Epithelial cell of esophagus (primary cell): ENCODE measurements around the gene HSPA2.
A peak's percentile ranks its signal among the peaks of the same experiment; 100 is the strongest.
"Not testable (repeated sequence)": the region's sequence is repeated elsewhere in the genome, so short reads cannot be mapped to it uniquely, and the experiment has no call there.

ENCODE experiments used
- DNase-seq: peaks from one replicate; pipeline ENCODE4 v3.0.0; 2010; ENCODE audit warnings: low read depth
- H3K4me3 ChIP-seq: 2 replicates; pipeline ENCODE4 v1.5.1; 2011; ENCODE audit warnings: mild to moderate bottlenecking, low read length, control low read depth
- TF ChIP-seq, protein P1 (sequence below): IDR thresholded peaks from 2 replicates; pipeline ENCODE4 v1.5.1; 2011; ENCODE audit warnings: low read depth, mild to moderate bottlenecking, low read length, control low read depth, inconsistent platforms; ENCODE audit not compliant: insufficient read depth; ENCODE audit errors: missing control alignments

Gene HSPA2

DNA sequence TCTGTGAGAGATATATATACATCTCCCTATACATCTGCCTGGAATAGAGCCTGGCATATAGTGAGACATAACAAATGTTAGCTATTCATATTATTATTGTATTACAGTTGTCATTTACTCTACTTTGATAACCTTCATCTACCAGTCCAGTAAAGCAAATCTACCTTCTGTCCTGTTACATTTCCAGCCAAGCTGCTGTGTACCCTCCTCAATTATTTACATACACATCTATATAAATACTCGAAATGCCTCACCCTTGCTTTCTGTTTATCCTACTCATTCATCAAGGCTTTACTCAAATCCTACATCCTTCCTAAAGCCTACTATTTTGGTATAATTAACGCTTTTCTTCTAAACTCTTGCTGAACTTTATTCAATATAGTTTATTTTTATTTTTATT is 27.3 kb upstream of the HSPA2 start:
- no peak for DNase-seq

DNA sequence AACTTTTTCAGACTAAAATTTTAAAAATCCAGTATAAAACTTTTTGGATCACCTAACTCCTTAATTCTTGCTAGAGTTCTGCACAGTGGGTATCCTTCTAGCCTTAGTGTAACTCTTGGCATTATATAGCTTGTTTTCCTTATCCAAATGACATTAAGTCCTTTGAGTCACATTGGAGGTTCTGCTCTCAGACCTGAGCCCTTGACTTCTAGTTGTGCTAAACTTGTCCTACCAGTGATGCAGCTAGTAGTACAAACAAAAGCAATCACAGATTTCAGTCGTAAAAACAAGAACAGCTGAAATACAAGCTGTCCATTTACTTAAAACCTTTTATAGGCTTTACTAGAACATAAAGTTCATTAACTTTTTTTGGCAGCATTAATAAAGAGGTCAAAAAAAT is 25.5 kb upstream of the HSPA2 start:
- peak; percentile 28 for DNase-seq
- no peak overlapping the region for H3K4me3 ChIP-seq
- TF ChIP-seq, protein P1, sequence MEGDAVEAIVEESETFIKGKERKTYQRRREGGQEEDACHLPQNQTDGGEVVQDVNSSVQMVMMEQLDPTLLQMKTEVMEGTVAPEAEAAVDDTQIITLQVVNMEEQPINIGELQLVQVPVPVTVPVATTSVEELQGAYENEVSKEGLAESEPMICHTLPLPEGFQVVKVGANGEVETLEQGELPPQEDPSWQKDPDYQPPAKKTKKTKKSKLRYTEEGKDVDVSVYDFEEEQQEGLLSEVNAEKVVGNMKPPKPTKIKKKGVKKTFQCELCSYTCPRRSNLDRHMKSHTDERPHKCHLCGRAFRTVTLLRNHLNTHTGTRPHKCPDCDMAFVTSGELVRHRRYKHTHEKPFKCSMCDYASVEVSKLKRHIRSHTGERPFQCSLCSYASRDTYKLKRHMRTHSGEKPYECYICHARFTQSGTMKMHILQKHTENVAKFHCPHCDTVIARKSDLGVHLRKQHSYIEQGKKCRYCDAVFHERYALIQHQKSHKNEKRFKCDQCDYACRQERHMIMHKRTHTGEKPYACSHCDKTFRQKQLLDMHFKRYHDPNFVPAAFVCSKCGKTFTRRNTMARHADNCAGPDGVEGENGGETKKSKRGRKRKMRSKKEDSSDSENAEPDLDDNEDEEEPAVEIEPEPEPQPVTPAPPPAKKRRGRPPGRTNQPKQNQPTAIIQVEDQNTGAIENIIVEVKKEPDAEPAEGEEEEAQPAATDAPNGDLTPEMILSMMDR, result no peak

More for the DNA sequence above, 27.3 kb upstream of the HSPA2 start:
- TF ChIP-seq, protein P1, result no peak
- no peak overlapping the region for H3K4me3 ChIP-seq

DNA sequence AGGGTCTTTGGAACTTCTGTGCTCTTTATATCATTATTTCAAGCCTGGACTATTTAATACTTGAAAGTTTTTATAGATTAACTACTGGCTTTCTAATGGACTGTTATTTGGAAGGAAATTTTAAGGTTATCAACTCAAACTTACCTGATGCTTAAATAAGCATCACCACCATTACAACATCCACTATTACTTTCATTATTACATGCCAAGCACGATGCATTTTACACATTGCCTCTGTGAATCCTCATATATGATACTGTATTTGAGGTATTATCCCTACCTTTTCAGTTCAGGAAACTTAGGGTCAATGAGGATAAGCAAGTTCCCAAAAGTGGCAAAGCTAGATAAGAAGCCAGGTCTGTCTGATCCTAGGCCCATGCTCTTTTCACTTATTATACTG is 23.6 kb upstream of the HSPA2 start:
- no peak overlapping the region for H3K4me3 ChIP-seq
- TF ChIP-seq, protein P1, result no peak
- no peak for DNase-seq

DNA sequence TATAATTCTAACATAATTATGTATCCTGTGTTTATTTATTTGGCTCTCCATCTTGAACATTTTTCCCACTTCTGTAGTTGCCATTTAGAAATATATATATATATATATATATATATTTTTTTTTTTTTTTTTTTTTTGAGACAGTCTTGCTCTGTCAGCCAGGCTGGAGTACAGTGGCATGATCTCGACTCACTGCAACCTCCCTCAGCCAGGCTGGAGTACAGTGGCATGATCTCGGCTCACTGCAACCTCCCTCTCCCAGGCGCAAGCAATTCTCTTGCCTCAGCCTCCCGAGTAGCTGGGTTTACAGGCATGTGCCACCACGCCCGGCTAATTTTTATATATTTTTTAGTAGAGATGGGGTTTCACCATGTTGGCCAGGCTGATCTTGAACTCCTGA is 22.9 kb upstream of the HSPA2 start:
- H3K4me3 ChIP-seq, DNase-seq: not testable (repeated sequence)

DNA sequence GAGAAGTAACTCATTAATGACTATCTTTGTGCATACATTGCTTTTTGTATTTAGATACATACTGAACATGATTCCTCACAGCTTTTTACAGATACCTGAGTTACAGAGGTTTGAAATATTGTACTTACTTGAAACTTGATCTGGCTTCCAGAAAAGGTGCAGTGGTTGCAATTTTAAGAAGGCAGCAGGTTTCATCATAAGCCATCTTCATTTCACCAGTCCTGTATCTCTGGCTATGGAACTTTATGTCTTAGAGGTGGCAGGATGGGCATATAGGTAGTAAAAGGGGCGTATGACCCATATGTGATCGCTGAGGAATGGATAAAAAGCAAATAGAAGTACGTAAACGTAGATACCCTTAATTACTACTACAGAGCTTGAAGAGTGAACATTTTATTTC is 22.3 kb upstream of the HSPA2 start:
- TF ChIP-seq, protein P1, result no peak

DNA sequence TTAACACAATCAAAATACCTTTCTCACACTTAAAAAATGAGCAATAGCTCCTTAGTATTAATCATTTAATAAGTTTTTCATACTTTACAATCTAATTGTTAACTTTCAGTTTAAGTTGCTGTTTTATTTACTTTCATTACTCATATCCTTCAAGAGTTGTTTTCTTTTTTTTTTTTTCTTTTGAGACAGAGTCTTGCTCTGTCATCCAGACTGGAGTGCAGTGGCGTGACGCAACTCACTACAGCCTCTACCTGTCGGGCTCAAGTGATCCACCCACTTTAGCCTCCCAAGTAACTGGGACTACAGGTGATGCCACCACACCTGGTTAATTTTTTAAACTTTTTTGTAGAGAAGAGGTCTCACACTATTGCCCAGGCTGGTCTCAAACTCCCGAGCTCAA is 19.8 kb upstream of the HSPA2 start:
- DNase-seq, result peak; percentile 82
- H3K4me3 ChIP-seq, result no peak overlapping the region
- TF ChIP-seq, protein P1, result no peak

More for the DNA sequence above, 22.3 kb upstream of the HSPA2 start:
- no peak overlapping the region for H3K4me3 ChIP-seq
- DNase-seq, result no peak

DNA sequence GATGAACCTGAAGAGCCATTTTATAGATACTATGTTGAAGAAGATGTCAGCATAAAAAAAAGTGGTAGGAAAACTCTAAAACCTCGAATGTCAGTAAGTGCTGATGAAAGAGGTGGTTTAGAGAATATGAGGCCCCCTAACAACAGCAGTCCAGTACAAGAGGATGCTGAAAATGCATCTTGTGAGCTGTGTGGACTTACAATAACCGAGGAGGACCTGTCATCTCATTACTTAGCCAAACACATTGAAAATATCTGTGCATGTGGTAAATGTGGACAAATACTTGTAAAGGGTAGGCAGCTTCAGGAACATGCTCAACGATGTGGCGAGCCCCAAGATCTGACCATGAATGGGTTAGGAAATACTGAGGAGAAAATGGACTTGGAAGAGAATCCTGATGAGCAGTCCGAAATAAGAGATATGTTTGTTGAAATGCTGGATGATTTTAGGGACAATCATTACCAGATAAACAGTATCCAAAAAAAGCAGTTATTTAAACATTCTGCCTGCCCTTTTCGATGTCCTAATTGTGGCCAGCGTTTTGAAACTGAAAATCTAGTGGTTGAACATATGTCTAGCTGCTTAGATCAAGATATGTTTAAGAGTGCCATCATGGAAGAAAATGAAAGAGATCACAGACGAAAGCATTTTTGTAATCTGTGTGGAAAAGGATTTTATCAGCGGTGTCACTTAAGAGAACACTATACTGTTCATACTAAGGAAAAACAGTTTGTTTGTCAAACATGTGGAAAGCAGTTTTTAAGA is 17.8 kb upstream of the HSPA2 start:
- no peak overlapping the region for H3K4me3 ChIP-seq
- TF ChIP-seq, protein P1, result no peak
- DNase-seq, result no peak
